HG02763 (cell line): Measurements from ENCODE around the gene PSMC6.

Experiments used
- ATAC-seq: cut with Tn5 transposase; IDR thresholded peaks from one replicate; pipeline ENCODE4 v1.9.1; 2021; ENCODE audit warnings: mild to moderate bottlenecking, moderate library complexity; ENCODE audit not compliant: unreplicated experiment

Gene PSMC6

GRCh38 chr14:52776816-52777215 is 69.8 kb downstream of the PSMC6 start:
- ATAC-seq: no peak
